GM23248 (cell line): ENCODE data around the gene PPP1CB.

Experiments used
- EZH2 ChIP-seq: fragments of 200-600 bp; sonication (generic); IDR thresholded peaks from 2 replicates; pipeline ENCODE4 v1.6.1; 2018; ENCODE audit warnings: antibody characterized with exemption, mild to moderate bottlenecking; ENCODE audit not compliant: insufficient read depth, poor library complexity, severe bottlenecking
- EZH2phosphoT487 ChIP-seq: fragments of 200-600 bp; sonication (generic); IDR thresholded peaks from 2 replicates; pipeline ENCODE4 v1.6.1; 2018; ENCODE audit warnings: antibody characterized with exemption, moderate library complexity, mild to moderate bottlenecking, low read depth; ENCODE audit not compliant: insufficient read depth

- TF ChIP-seq EZH2 (no peak), EZH2phosphoT487 (no peak)
Observed at GRCh38 chr2:28745225-28745624, 6.4 kb upstream of the PPP1CB start.
